Prostate gland (tissue), 2 donors: Measurements from ENCODE around the gene GBX2. TPM values are rescaled to one million over a fixed set of nuclear protein-coding genes. Genes with fewer than 3 reads are reported as not detected.
"Not testable (repeated sequence)": the region's sequence is repeated elsewhere in the genome, so short reads cannot be mapped to it uniquely, and the experiment has no call there.

Experiments
- DNase-seq: peaks from one replicate; pipeline ENCODE4 v3.0.0-alpha.2; 2019; ENCODE audit warnings: low spot score
- H3K27ac ChIP-seq, 2 donors: fragments of 200-600 bp; sonication (generic); 2 replicates each; pipeline ENCODE4 v1.5.1; 2017 to 2019
- H3K27me3 ChIP-seq: fragments of 200-600 bp; sonication (generic); replicated peaks from 2 replicates; pipeline ENCODE4 v1.5.1; 2019; ENCODE audit not compliant: insufficient read depth
- H3K36me3 ChIP-seq, 2 donors: fragments of 200-600 bp; sonication (generic); 1 replicate in 1 of 2; 2 replicates in 1 of 2; pipeline versions ENCODE4 v1.5.1 to v1.8.1; 2017 to 2019
- H3K4me1 ChIP-seq: fragments of 200-600 bp; sonication (generic); replicated peaks from 2 replicates; pipeline ENCODE4 v1.5.1; 2019
- H3K4me3 ChIP-seq, 2 donors: fragments of 200-600 bp; sonication (generic); 2 replicates each; pipeline ENCODE4 v1.5.1; 2017 to 2019
- H3K9me3 ChIP-seq: fragments of 200-600 bp; sonication (generic); 2 replicates; pipeline ENCODE4 v1.5.1; 2017
- CTCF ChIP-seq, 4 experiments: fragments of 200-600 bp in 2 of 4; fragments of 450-650 bp in 2 of 4; sonication (generic) in 2 of 4; IDR thresholded peaks; 1 replicate in 3 of 4; 2 replicates in 1 of 4; pipeline ENCODE4 v1.5.1; 2016 to 2019; ENCODE audit warnings: antibody characterized with exemption in 4 of 4, mild to moderate bottlenecking in 2 of 4, moderate library complexity in 2 of 4
- POLR2A ChIP-seq: fragments of 450-650 bp; IDR thresholded peaks from one replicate; pipeline ENCODE4 v1.6.1; 2016; ENCODE audit warnings: antibody characterized with exemption, mild to moderate bottlenecking
- POLR2AphosphoS5 ChIP-seq: sonication (generic); formaldehyde crosslinking; IDR thresholded peaks from one replicate; pipeline ENCODE4 v1.6.1; 2017; ENCODE audit warnings: antibody characterized with exemption
- WGBS: methylation state at CpG from one replicate; pipeline ENCODE4 v1.1.5; 2018; 5-methylcytosine and 5-hydroxymethylcytosine counted together
- intact Hi-C: fragments of 100-400 bp; cut with DNase I; formaldehyde crosslinking; loops from one replicate; pipeline ENCODE4 v1.14.2; 2022
- total RNA-seq, 2 donors: library from RNA; depleted of rRNA; stranded (reverse); fragments of >200 nt; gene quantifications; one replicate each; pipeline ENCODE4 v1.1.0, GENCODE V29; 2016

Gene GBX2
- total RNA-seq, 2 donors from 2014 or later, result 0.23 TPM; not detected in 1

GRCh38 chr2:236156095-236156859, 11.9 kb downstream of the GBX2 start:
- Histone ChIP-seq H3K4me3 (no peak overlapping the region), H3K27ac (no peak overlapping the region), H3K36me3 (no peaks in the 10 kb centered on the region), H3K27me3 (peaks cover 5% of the 10 kb centered on the region), H3K4me1 (no peaks in the 10 kb centered on the region), H3K9me3 (no peaks in the 10 kb centered on the region)
- WGBS, result 89% methylated on average over 13 of the region's 16 CpGs
- DNase-seq, result no peak
- intact Hi-C loops, result no loop called here
- TF ChIP-seq POLR2AphosphoS5, result no peak

DNA sequence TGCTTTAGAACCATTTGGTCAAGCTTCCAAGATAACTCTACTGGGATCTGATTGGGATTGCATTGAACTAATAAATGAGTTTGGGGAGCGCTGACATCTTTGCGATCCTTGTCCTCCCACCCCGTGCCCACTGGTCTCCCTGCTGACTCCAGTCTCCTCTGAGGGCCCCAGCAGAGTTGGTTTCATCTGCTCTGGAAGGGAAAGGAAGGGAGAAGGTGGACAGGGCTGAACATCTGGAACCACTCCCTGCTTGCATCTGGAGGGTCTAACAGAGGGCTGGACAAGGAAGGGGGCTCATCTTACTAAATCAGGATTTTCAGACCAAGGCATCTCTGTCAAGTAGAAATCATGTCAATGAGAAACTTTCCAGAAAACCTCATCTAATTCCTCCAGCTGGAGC, 12.8 kb downstream of the GBX2 start:
- no peaks in the 10 kb centered on the region for H3K36me3 ChIP-seq
- H3K9me3 ChIP-seq, result no peaks in the 10 kb centered on the region
- no peaks in the 10 kb centered on the region for H3K4me1 ChIP-seq
- H3K27ac ChIP-seq, result no peak overlapping the region
- H3K27me3 ChIP-seq, result peaks cover 2% of the 10 kb centered on the region
- no peak for DNase-seq
- intact Hi-C loops, result no loop called here
- TF ChIP-seq POLR2AphosphoS5 (no peak), POLR2A (no peak), CTCF (IDR thresholded peaks at IDR 0.05) (no peak)
- 80% methylated on average over 3 of the region's 3 CpGs for WGBS
- H3K4me3 ChIP-seq, result no peak overlapping the region

GRCh38 chr2:236146436-236146835, 21.8 kb downstream of the GBX2 start:
- no peaks in the 10 kb centered on the region for H3K9me3 ChIP-seq
- no peak overlapping the region for H3K4me3 ChIP-seq
- H3K36me3 ChIP-seq, result no peaks in the 10 kb centered on the region
- no peak overlapping the region for H3K27ac ChIP-seq
- no peaks in the 10 kb centered on the region for H3K27me3 ChIP-seq
- 96% methylated on average over 7 of the region's 7 CpGs for WGBS
- TF ChIP-seq POLR2AphosphoS5, result no peak
- no peak for TF ChIP-seq POLR2A
- no peak for TF ChIP-seq CTCF (IDR thresholded peaks at IDR 0.05)
- DNase-seq, result no peak
- intact Hi-C loops, result no loop called here
- no peaks in the 10 kb centered on the region for H3K4me1 ChIP-seq

DNA sequence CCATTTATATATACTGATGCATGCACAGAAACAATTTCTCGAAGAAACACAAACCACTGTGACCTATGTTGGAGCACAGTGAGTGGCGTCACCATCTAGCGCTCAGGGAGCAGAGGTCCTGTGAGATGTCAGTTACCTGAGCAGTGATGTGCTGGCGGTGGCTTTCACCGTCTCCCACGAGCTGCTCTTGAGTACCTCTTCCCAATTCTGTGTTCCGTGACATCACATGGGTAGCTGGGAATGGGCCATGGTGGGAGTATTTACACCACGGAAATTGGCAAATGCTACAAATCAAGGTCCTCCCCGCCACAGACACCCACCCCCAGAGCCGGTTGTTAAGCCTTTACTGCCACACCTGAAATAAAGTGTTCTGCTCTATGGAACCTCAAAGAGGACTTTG, 24.4 kb downstream of the GBX2 start:
- TF ChIP-seq CTCF (IDR thresholded peaks at IDR 0.05), result no peak
- TF ChIP-seq POLR2A, result no peak
- TF ChIP-seq POLR2AphosphoS5, result no peak
- WGBS, result 94% methylated on average over 10 of the region's 10 CpGs
- Histone ChIP-seq H3K4me1 (no peaks in the 10 kb centered on the region), H3K4me3 (no peak overlapping the region), H3K27ac (no peak overlapping the region), H3K9me3 (no peaks in the 10 kb centered on the region), H3K36me3 (no peaks in the 10 kb centered on the region), H3K27me3 (no peaks in the 10 kb centered on the region)
- intact Hi-C loops, result no loop called here
- DNase-seq, result no peak

DNA sequence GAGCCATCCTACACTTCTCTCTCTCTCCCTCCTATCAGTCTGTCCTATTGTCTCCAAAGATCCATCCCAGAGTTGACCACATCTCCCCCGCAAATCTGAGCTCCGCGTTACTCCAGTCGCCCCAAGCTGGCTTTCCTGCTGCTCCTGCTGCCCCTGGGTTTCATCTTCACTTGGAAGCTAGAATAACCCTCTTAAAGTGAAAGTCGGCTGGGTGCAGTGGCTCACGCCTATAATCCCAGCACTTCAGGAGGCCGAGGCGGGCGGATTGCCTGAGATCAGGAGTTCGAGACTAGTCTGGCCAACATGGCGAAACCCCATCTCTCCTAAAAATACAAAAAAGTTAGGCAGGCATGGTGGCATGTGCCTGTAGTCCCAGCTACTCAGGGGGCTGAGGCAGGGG, 26.6 kb downstream of the GBX2 start:
- H3K36me3 ChIP-seq, H3K4me3 ChIP-seq, H3K27ac ChIP-seq, DNase-seq, H3K4me1 ChIP-seq, H3K9me3 ChIP-seq, intact Hi-C loops, H3K27me3 ChIP-seq: not testable (repeated sequence)
- 95% methylated on average over 11 of the region's 11 CpGs for WGBS

DNA sequence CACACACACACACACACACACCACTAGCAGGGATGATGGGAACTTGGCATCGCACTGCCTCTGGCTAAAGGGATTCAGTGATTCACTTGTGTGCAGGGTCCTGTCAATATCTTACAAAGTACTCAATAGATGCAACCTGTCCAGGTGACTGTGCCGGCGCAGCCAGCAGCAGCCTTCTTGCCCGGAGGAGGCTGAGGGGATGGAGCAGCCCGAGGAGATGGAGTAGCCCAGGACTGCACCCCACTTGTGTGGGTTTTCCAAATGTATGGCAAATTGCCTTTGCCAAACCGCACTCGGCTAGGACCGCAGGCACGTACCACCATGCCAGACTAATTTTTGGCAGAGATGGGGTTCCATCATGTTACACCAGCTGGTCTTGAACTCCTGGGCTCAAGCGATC, 31.1 kb downstream of the GBX2 start:
- intact Hi-C loops, result no loop called here
- H3K27ac ChIP-seq, result no peak overlapping the region
- H3K36me3 ChIP-seq, result no peaks in the 10 kb centered on the region
- H3K4me3 ChIP-seq, result no peak overlapping the region
- no peak for DNase-seq
- no peaks in the 10 kb centered on the region for H3K9me3 ChIP-seq
- no peak for TF ChIP-seq POLR2A
- no peak for TF ChIP-seq POLR2AphosphoS5
- no peaks in the 10 kb centered on the region for H3K27me3 ChIP-seq
- 92% methylated on average over 10 of the region's 10 CpGs for WGBS
- no peaks in the 10 kb centered on the region for H3K4me1 ChIP-seq
